Measurements from ENCODE around the gene KRTAP25-1. TPM values are rescaled to one million over a fixed set of nuclear protein-coding genes. Genes with fewer than 3 reads are reported as not detected.

KRTAP25-1 gene
- total RNA-seq: not detected

- TF ChIP-seq, protein P1, sequence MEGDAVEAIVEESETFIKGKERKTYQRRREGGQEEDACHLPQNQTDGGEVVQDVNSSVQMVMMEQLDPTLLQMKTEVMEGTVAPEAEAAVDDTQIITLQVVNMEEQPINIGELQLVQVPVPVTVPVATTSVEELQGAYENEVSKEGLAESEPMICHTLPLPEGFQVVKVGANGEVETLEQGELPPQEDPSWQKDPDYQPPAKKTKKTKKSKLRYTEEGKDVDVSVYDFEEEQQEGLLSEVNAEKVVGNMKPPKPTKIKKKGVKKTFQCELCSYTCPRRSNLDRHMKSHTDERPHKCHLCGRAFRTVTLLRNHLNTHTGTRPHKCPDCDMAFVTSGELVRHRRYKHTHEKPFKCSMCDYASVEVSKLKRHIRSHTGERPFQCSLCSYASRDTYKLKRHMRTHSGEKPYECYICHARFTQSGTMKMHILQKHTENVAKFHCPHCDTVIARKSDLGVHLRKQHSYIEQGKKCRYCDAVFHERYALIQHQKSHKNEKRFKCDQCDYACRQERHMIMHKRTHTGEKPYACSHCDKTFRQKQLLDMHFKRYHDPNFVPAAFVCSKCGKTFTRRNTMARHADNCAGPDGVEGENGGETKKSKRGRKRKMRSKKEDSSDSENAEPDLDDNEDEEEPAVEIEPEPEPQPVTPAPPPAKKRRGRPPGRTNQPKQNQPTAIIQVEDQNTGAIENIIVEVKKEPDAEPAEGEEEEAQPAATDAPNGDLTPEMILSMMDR (IDR thresholded peaks at IDR 0.05): no peak
- Mint-ChIP-seq H3K36me3 (ENCODE audit: low read depth) (no peaks in the 10 kb centered on the region), H3K4me1 (ENCODE audit: low read depth) (no peaks in the 10 kb centered on the region), H3K27ac (no peak within 1 kb of the TSS), H3K27me3 (no peaks in the 10 kb centered on the region), H3K9me3 (no peaks in the 10 kb centered on the region), H3K4me3 (no peak within 1 kb of the TSS)
- intact Hi-C loops (cut with micrococcal nuclease): no loop called here
- POLR2A ChIA-PET: no interaction called here
- ATAC-seq (no peak), DNase-seq (no peak)
- CTCF ChIA-PET: no interaction called here
Observed at GRCh38 chr21:30289215-30289614, at the start of gene KRTAP25-1. Gene KRTAP25-1 (minus strand): TSS chr21:30289514. CDS start chr21:30289490, 24 bp downstream.

DNA sequence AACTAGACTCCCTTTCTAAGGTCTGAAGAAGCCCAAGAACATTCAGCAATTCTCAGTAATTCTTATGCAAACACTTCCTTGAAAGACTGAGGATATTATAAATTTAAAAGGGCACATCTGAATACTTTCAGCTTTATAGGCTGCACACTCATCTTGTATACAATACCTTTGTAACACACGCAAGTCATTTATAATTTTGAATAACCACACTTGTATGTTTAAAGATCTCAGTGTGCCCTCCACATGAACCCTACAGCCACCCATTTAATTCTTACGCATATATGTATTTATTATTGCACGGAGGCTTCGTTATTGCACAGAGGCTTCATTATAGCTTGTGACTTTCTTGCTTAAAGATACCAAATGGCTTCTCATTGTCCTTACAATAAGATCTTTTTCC is 49.4 kb upstream of the KRTAP25-1 start:
- Mint-ChIP-seq H3K4me1 (ENCODE audit: low read depth) (no peaks in the 10 kb centered on the region), H3K4me3 (no peak overlapping the region), H3K27me3 (peaks cover 6% of the 10 kb centered on the region), H3K27ac (no peak overlapping the region), H3K36me3 (ENCODE audit: low read depth) (no peaks in the 10 kb centered on the region), H3K9me3 (no peaks in the 10 kb centered on the region)
- ATAC-seq: no peak
- ChIA-PET POLR2A (no interaction called here), CTCF (no interaction called here)
- intact Hi-C loops (cut with micrococcal nuclease): loop anchor here (5.0 kb wide), 1 partner anchor 749 kb away; no protein-coding TSS in a partner anchor
- DNase-seq: no peak
- TF ChIP-seq, protein P1 (IDR thresholded peaks at IDR 0.05): no peak

GRCh38 chr21:30337772-30338171 is 48.5 kb upstream of the KRTAP25-1 start:
- H3K27me3 Mint-ChIP-seq: peaks cover 4% of the 10 kb centered on the region
- H3K4me1 Mint-ChIP-seq (ENCODE audit: low read depth): no peaks in the 10 kb centered on the region
- CTCF ChIA-PET: no interaction called here
- POLR2A ChIA-PET: no interaction called here
- no peaks in the 10 kb centered on the region for H3K9me3 Mint-ChIP-seq
- ATAC-seq (no peak), DNase-seq (no peak)
- intact Hi-C loops (cut with micrococcal nuclease): loop anchor here (5.0 kb wide), 1 partner anchor 750 kb away; no protein-coding TSS in a partner anchor
- no peak overlapping the region for H3K27ac Mint-ChIP-seq
- no peak overlapping the region for H3K4me3 Mint-ChIP-seq
- TF ChIP-seq, protein P1 (IDR thresholded peaks at IDR 0.05): no peak
- H3K36me3 Mint-ChIP-seq (ENCODE audit: low read depth): no peaks in the 10 kb centered on the region

DNA sequence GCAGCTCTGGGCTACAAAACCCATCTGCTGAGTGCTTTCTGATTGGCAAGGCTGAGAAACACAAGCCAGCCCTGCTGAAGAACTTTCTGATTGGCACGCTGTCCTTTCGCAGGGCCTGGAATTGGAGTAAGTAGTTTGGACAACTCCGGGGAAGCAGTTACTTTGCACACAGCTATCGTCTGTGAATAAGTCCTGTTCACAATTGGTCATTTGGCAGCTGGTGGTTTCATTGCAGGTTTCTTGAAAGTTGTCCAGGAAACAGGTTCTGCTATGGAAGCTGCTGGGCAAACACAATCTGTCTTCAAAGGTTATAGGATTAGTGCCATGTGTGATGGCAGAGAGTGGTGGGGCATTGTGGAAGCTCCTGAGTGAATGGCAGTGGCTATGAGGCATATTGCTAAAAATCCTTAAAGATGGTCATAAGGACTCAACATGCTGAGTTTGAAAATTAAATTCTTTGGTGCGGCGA is 48.0 kb upstream of the KRTAP25-1 start, which contains the start of gene KRTAP27-1:
TSS of gene KRTAP27-1 (minus strand) at position 419 of the 469 bp plus-strand sequence. CDS start at position 393, 26 bp downstream.
- H3K27ac Mint-ChIP-seq: no peak within 1 kb of the TSS
- no peak for DNase-seq
- no peak within 1 kb of the TSS for H3K4me3 Mint-ChIP-seq
- H3K36me3 Mint-ChIP-seq (ENCODE audit: low read depth): no peaks in the 10 kb centered on the region
- H3K9me3 Mint-ChIP-seq: no peaks in the 10 kb centered on the region
- intact Hi-C loops (cut with micrococcal nuclease): loop anchor here (5.0 kb wide), 1 partner anchor 750 kb away; no protein-coding TSS in a partner anchor
- peaks cover 4% of the 10 kb centered on the region for H3K27me3 Mint-ChIP-seq
- CTCF ChIA-PET: no interaction called here
- TF ChIP-seq, protein P1 (IDR thresholded peaks at IDR 0.05): no peak
- POLR2A ChIA-PET: no interaction called here
- no peak for ATAC-seq
- H3K4me1 Mint-ChIP-seq (ENCODE audit: low read depth): no peaks in the 10 kb centered on the region

DNA sequence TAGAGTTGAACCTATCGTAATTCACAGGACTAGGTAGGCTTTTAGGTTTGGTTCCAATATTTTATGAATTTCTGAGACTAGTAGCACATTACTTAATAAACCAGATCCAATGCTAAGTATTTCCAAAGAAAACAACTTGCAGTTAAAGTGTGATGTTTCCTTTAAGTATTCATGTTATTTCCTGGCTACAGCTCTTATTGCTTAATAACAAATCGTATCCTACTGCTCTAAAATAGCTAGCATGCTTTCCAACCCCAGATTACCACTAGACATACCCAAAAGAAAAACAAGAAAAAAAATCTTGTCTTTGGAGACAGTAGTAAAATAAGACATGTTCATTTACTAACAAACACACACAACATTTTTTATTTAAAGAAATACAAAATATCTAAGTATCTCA is 47.3 kb upstream of the KRTAP25-1 start:
- ChIA-PET CTCF (no interaction called here), POLR2A (no interaction called here)
- H3K9me3 Mint-ChIP-seq: no peaks in the 10 kb centered on the region
- TF ChIP-seq, protein P1 (IDR thresholded peaks at IDR 0.05): no peak
- intact Hi-C loops (cut with micrococcal nuclease): loop anchor here (5.0 kb wide), 1 partner anchor 751 kb away; no protein-coding TSS in a partner anchor
- no peaks in the 10 kb centered on the region for H3K4me1 Mint-ChIP-seq (ENCODE audit: low read depth)
- ATAC-seq: no peak
- H3K27me3 Mint-ChIP-seq: no peaks in the 10 kb centered on the region
- no peak overlapping the region for H3K27ac Mint-ChIP-seq
- H3K4me3 Mint-ChIP-seq: no peak overlapping the region
- no peaks in the 10 kb centered on the region for H3K36me3 Mint-ChIP-seq (ENCODE audit: low read depth)
- no peak for DNase-seq
